Femur (tissue), 1 donor: ENCODE data around the gene RNGTT.

Source experiments
- DNase-seq: peaks from one replicate; pipeline ENCODE4 v3.0.0-alpha.2; 2017

Gene RNGTT

GRCh38 chr6:88708197-88708744 lies 255.1 kb downstream of the RNGTT start:
- DNase-seq = no peak

DNA sequence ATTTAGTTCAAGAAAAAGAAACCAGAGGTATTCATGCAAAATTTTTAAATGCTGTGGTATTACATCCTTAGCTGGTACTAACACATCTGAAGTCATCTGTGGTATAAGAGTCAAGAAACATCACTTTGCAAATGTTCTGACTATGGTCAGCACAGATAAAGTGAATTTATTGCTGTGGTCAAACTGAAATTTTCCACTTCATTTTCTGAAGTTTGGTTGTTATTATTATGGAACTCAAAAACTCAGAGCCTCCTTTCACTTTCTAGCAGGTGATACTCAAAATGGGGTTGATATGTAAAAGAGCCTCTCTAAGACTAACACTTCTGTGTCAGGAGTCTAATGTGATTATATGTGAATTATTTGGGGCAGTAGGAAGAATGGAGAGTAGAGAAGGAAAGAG lies 257.8 kb downstream of the RNGTT start:
- DNase-seq = no peak

GRCh38 chr6:88704980-88705379 lies 258.4 kb downstream of the RNGTT start:
- DNase-seq = no peak

DNA sequence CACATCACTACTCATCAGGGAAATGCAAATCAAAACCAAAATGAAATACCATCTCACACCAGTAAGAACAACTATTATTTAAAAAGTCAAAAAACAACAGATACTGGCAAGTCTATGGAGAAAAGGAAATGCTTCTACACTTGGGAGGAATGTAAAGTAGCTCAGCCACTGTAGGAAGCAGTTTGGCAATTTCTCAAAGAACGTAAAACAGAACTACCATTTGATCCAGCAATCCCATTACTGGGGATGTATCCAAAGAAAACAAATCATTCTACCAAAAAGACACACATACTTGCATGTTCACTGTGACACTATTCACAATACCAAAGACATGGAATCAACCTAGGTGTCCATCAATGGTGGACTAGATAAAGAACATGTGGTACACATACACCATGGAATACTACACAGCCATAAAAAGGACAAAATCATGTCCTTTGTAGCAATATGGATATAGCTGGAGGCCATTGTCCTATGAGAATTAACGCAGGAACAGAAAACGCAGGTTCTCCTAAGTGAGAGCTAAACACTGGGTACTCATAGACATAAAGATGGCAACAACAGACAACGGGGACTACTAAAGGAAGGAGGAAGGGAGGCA lies 260.4 kb downstream of the RNGTT start:
- DNase-seq = no peak

GRCh38 chr6:88698661-88699060 lies 264.8 kb downstream of the RNGTT start:
- no peak for DNase-seq

GRCh38 chr6:88695937-88696336 lies 267.5 kb downstream of the RNGTT start:
- no peak for DNase-seq

DNA sequence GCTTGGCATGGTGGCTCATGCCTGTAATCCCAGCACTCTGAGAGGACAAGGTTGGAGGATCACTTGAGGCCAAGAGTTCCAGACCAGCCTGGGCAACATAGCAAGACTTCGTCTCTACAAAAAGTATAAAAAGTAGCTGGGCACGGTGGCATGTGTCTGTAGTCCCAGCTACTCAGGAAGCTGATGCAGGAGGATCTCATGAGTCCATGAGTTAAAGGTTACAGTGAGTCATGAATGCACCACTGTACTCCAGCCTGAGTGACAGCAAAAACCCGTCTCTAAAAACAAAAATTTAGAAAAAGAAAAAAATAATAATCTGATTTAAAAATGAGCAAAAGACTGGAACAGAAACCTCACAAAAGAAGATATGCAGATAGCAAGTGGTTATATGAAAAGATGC lies 279.7 kb downstream of the RNGTT start:
- DNase-seq = no peak

DNA sequence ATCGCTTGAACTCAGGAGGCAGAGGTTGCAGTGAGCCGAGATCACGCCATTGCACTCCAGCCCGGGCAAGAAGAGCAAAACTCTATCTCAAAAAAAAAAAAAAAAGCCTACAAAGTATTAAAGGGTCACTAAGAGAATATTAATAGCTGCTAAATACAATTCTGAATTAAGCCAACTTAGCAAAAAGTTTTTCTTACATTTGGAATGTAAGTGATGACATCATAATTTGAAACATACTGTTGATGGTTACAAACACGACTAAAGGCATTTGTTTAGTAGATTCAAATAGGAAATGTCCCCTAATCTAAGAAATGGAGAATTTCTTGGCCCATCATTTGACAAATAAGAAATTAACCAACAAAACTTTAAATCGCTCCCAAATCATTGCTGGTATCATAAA lies 282.8 kb downstream of the RNGTT start:
- DNase-seq = no peak

DNA sequence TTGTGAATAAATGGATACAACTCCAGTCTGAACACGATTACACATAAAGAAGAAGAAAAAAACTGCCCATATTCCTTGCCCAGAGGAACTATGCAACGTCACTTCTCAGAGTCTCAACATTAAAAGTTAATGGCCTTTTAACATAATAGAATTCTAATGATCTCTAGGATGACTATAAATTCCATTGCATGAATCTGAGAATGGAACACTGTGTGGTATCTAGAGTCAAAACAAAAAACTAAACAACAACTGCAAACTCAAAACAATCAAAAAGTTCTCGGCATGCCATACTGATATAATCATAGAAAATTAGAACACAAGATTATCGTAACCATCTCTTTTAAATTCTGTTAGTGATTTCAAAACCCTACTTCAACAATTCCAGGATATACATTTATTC lies 283.6 kb downstream of the RNGTT start:
- no peak for DNase-seq

GRCh38 chr6:88677356-88677755 lies 286.1 kb downstream of the RNGTT start:
- no peak for DNase-seq

DNA sequence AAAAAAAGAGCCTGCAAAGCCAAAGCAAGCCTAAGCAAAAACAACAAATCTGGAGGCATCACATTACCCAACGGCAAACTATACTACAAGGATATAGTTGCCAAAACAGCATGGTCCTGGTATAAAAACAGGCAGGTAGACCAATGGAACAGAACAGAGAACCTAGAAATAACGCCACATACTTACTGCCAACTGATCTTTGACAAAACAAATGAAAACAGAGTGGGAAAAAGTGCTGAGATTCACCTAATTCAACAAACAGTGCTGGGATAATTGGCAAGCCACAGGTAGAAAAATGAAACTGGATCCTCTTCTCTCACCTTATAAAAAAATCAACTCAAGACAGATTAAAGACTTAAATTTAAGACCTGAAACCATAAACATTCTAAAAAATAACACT lies 291.8 kb downstream of the RNGTT start:
- no peak for DNase-seq

DNA sequence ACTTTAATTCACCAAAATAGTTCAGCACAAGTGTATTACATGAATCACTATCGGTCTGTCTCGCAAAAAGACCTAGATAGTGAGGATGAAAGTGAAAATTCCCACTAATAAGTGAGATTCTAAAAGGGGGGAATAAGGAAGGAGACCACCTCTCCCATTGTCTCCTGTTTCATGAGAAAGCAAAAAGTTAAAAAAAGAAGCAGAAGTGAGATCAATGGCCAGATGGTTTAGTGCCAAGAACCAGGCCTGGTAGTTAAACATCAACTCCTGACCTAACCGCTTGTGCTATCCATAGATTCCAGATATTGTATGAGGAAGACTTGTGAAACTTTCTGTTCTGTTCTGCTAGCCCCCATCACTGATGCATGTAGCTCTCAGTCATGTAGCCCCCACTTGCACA lies 293.0 kb downstream of the RNGTT start:
- no peak for DNase-seq

GRCh38 chr6:88669475-88669874 lies 293.9 kb downstream of the RNGTT start:
- DNase-seq = no peak

DNA sequence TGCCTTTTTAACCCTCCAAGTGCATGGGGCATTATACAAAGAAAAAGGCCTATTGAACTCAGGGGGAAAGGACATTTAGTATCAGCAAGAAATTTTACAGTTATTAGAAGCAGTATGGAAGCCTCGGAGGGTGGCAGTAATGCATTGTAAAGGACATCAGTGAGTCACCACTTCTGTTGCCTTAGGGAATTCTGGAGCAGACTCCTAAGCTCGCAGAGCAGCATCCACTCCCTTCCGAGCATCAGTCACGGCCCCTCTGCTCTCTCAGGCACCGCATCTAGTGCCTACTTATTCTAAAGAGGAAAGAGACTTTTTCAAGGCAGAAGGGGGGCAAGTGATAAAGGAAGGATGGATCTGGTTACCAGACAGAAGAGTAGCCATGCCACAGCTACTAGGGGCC lies 296.5 kb downstream of the RNGTT start:
- no peak for DNase-seq

GRCh38 chr6:88665131-88665530 lies 298.3 kb downstream of the RNGTT start:
- DNase-seq = no peak

DNA sequence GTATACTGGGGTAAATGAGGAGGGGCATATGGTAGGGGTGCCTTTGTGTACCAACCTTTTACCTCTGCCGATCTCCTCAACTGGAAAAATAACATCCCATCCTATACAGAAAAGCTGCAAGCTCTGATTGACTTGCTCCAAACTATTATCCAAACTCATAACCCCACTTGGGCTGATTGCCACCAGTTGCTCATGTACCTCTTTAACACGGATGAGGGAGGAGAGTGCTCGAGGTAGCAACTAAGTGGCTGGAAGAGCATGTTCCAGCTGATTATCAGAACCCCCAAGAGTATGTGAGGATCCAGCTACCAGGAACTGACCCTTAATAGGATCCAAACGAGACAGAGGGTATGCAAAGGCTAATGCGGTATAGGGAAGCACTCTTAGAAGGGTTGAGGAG lies 299.6 kb downstream of the RNGTT start:
- no peak for DNase-seq

DNA sequence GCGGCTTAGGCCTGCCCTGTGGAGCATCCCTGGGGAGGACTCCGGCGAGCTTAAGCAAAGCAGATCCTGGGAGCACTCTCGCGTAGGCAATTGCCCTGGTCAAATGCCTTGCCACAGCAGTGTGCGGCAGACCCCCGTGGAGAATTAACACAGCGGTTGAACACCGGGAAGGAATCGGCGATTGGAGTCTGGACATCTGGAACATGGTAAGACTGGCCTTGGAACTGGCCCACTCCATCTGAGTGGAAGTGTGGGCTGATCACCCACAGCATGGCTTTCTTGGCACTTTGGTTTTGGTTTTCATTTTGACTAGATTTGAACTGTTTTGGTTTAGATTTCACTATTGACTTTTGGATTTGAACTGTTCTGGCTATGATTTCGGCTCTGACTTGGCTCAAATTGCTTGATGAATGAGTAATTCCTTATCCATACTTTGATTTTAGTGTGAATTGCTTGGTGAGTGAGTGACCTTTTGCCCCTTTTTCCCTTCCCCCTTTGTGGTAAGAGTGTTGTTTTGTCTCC lies 300.7 kb downstream of the RNGTT start:
- no peak for DNase-seq

- no peak for DNase-seq
Measured at GRCh38 chr6:88662163-88662580, 301.2 kb downstream of the RNGTT start.

GRCh38 chr6:88661136-88661535 lies 302.3 kb downstream of the RNGTT start:
- DNase-seq = no peak

- no peak for DNase-seq
Measured at GRCh38 chr6:88655586-88655985, 307.8 kb downstream of the RNGTT start.

DNA sequence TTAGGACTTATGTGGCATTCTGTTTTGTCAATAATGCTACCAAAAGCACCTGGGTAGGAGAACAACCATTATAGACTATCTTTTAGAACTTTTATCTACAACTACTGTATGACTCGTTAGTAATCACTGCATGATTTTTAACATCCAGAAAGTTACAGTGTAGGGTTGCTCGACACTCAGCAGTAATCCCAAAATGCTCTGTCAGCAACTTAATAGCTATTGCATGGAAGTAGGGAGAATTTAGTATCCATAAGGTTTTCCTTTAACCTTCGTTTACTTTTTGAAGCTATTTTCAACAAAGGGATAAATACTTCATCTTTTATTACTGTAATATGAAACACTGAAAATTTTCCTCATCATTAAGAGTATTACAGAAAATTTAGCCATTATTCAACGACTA lies 309.5 kb downstream of the RNGTT start:
- no peak for DNase-seq

DNA sequence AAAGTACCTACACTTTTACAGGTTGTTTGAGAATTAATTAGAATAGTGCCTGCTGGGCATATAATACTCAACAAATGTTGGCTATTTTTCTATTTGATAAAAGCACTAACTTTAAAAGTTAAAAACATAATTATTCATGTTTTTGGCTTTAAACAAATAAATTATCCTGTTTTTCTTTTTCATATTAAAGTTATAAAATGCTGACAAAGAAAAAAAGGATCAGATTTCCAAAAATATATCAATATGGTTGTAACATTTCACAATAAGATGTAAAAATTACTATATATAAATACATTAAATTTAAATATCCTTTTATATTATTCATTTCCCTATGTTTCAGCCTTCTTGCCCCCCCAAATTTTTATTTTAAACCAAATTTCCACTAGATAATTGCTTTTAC lies 312.0 kb downstream of the RNGTT start:
- no peak for DNase-seq

GRCh38 chr6:88650979-88651378 lies 312.4 kb downstream of the RNGTT start:
- DNase-seq = no peak

DNA sequence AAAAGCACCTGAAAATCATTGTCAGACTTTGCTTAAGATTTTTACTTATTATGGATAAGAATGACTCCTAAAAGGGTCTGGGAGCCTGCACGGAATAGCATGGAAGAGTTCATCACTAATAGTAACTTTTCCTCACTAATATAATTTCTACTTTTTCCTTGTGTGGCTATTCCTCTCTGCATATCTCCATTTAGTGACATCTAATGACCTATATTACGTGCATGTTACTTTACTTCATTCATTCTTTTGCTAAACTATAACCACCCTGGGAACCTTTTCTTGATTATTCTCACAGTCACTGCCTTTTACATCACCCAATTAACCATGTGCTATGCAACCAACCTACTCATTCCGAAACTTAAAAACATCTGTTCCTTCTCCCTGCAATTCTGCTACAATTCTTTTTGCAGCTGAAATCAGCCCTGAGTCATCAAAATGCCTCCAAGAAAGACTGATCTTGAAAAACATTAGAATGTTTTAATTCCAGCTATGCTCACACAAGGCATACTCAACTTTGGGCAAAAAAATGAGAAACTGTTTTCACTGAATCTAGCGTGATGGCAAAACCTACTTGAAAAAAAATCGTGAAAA lies 313.3 kb downstream of the RNGTT start:
- DNase-seq = no peak
